Measurements from ENCODE around the gene LRRC1.
"Not testable (repeated sequence)": the region's sequence is repeated elsewhere in the genome, so short reads cannot be mapped to it uniquely, and the experiment has no call there.

The LRRC1 gene

DNA sequence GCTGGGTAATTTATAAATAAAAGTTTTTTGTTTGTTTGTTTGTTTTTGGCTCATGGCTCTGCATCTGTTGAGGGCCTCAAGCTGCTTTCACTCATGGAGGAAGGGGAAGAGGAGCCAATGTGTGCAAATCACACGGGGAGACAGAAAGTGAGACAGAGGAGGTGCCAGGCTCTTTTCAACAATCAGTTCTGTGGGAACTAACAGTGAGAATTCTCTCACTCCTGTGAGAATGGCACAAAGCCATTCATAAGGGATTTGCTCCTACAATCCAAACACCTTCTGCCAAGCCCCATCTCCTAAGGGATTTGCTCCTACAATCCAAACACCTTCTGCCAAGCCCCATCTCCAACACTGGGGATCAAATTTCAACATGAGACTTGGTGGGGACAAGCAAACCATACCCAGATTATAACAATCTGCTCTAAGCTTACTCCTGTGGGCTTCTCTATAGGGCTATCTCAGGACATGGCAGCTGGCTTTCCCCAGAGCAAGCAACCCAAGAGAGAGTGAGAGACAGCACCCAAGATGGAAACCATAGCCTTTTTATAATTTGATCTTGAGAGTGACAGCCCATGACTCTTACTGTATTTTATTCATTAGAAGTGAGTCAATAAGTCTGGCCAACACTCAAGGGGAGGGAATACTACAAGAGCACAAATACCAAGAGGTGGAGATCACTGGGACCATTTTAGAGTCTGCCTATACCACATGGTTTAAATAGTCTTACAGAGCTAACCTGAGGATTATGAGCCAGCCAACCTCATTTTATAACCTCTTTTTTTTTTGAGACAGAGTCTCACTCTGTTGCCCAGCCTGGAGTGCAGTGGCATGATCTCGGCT lies 22.8 kb upstream of the LRRC1 start:
- Mint-ChIP-seq H3K36me3 (no peaks in the 10 kb centered on the region), H3K4me3 (no peak overlapping the region), H3K27me3 (peaks cover 4% of the 10 kb centered on the region), H3K27ac (no peak overlapping the region), H3K4me1 (ENCODE audit: low read depth) (no peaks in the 10 kb centered on the region), H3K9me3 (ENCODE audit: low read depth) (no peaks in the 10 kb centered on the region)

DNA sequence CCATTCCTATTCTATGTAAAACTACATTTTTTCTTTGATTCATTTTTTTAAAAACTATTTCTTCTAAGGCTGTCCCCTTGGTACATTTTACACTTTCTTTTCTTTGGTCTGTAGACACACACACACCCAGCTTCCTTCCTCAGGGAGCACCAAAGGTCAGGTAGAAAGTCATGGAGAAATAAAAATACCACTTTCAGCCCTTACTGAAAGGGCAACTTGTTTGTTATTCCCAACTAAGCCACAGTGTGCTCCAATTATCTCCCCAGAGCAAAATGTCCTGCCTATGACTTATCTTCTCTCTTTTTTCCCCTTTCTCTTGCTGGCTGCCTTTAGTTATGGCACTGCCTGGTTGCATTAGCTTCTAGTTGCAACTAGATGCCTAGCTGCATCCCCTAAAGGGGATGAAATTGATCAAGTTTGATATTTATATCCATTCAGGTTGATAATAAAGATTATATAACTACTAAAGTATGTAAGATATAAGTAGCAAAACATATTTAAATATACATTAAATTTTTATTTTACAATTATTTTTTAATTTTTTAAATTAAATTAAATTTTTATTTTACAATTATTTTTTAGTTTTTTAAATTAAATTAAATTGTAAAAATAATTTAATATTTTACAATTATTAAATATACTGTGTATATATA lies 21.6 kb upstream of the LRRC1 start:
- peaks cover 4% of the 10 kb centered on the region for H3K27me3 Mint-ChIP-seq
- no peak overlapping the region for H3K4me3 Mint-ChIP-seq
- H3K27ac Mint-ChIP-seq: no peak overlapping the region
- no peaks in the 10 kb centered on the region for H3K36me3 Mint-ChIP-seq
- H3K9me3 Mint-ChIP-seq (ENCODE audit: low read depth): no peaks in the 10 kb centered on the region
- H3K4me1 Mint-ChIP-seq (ENCODE audit: low read depth): no peaks in the 10 kb centered on the region

DNA sequence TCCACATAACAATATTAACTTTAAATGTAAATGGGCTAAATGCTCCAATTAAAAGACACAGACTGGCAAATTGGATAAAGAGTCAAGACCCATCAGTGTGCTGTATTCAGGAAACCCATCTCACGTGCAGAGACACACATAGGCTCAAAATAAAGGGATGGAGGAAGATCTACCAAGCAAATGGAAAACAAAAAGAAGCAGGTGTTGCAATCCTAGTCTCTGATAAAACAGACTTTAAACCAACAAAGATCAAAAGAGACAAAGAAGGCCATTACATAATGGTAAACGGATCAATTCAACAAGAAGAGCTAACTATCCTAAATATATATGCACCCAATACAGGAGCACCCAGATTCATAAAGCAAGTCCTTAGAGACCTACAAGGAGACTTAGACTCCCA lies 18.7 kb upstream of the LRRC1 start:
- H3K9me3 Mint-ChIP-seq (ENCODE audit: low read depth); H3K36me3 Mint-ChIP-seq; H3K4me3 Mint-ChIP-seq; H3K27ac Mint-ChIP-seq; H3K4me1 Mint-ChIP-seq (ENCODE audit: low read depth): not testable (repeated sequence)
- peaks cover 10% of the 10 kb centered on the region for H3K27me3 Mint-ChIP-seq

DNA sequence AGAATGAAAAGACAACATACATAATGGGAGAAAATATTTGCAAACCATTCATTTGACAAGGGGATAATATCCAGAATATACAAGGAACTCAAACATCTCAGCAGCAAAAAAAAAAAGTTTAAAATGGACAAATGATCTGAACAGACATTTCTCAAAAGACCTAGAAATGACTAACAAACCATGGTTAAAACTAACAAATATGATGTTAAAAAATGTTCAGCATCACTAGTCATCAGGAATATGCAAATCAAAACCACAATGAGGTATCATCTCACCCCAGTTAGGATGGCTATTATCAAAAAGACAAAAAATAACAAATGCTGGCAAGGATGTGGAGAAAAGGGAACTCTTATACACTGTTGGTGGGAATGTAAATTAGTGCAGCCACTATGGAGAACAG lies 9.8 kb upstream of the LRRC1 start:
- Mint-ChIP-seq H3K9me3 (ENCODE audit: low read depth) (peaks cover 24% of the 10 kb centered on the region), H3K36me3 (peaks cover 17% of the 10 kb centered on the region), H3K27me3 (peaks cover 10% of the 10 kb centered on the region)
- H3K4me1 Mint-ChIP-seq (ENCODE audit: low read depth); H3K27ac Mint-ChIP-seq; H3K4me3 Mint-ChIP-seq: not testable (repeated sequence)

DNA sequence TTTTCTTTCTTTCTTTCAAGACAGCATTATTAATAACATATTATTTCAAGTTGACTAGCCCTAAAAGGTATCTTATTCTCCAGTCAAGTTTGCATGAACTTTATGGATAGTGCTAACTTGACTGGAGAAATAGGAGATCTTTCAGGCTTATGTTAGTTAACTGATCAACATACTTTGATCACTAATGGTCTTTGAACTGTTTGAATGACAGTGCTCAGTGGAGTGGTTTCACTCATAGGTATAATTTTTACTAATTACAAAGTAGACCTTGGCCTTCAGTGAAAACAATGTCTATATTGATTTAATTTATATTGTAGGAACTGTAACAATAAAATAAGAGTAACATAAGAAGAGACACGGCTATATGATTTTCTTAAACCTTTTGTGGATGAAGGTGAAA lies 8.0 kb upstream of the LRRC1 start:
- peaks cover 14% of the 10 kb centered on the region for H3K36me3 Mint-ChIP-seq
- peaks cover 20% of the 10 kb centered on the region for H3K9me3 Mint-ChIP-seq (ENCODE audit: low read depth)
- H3K4me3 Mint-ChIP-seq: no peak overlapping the region
- no peak overlapping the region for H3K27ac Mint-ChIP-seq
- no peaks in the 10 kb centered on the region for H3K4me1 Mint-ChIP-seq (ENCODE audit: low read depth)
- H3K27me3 Mint-ChIP-seq: peaks cover 11% of the 10 kb centered on the region

DNA sequence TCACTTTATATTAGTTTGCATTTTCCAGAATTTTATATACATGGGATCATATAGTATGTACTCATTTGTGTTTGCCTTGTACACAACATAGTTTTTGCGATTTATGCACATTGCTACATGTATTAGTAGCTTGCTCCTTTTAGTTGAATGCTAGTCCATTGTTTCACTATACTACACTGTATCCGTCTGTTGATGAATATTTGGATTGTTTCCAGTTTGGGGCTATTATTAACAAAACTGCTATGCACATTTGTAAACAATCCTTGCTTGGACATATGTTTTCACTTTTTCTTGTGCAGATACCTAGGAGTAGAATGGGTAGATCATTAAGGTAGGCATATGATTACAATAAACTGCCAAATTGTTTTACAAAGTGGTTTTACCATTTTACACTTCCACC lies 3.9 kb upstream of the LRRC1 start:
- peaks cover 13% of the 10 kb centered on the region for H3K9me3 Mint-ChIP-seq (ENCODE audit: low read depth)
- H3K4me1 Mint-ChIP-seq (ENCODE audit: low read depth): peaks cover 15% of the 10 kb centered on the region
- peaks cover 10% of the 10 kb centered on the region for H3K36me3 Mint-ChIP-seq
- H3K27me3 Mint-ChIP-seq: peaks cover 19% of the 10 kb centered on the region
- no peak overlapping the region for H3K4me3 Mint-ChIP-seq
- H3K27ac Mint-ChIP-seq: no peak overlapping the region

DNA sequence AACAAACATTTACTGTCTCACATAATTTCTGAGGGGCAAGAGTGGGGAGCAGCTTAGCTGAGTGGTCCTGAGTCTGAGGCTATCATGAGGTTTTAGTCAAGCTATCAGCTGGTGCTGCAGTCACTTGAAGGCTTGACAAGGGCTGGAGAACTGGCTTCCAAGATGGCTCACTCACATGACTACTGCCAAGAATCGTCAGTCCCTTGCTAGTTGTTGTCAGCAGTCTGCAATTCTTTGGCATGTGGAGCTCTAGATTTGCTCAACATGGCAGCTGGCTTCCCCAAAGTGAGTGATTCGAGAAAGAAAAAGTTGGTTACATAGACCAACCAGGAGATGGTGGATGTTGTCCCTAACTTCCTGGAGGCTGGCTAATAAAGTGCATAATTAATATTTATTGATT lies 2.8 kb upstream of the LRRC1 start:
- Mint-ChIP-seq H3K4me1 (ENCODE audit: low read depth) (peaks cover 21% of the 10 kb centered on the region), H3K27me3 (peaks cover 19% of the 10 kb centered on the region), H3K4me3 (no peak overlapping the region), H3K9me3 (ENCODE audit: low read depth) (peaks cover 13% of the 10 kb centered on the region), H3K27ac (no peak overlapping the region), H3K36me3 (peaks cover 10% of the 10 kb centered on the region)

DNA sequence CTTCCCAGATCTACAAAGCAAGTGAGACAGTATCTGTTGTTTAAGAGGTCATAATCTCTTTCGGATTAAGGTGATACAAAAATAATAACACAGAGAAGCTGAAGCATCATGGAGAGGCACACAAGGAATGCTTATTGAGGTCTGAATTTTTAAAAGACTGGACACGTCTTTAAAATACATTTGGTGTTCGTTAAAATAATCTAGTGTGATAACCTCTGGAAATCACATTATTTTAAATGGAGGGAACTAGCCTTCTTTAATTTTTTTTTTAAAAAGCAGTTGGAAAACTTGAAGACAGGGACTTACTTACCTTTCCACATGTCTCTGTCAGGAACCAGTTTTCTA lies 1.9 kb upstream of the LRRC1 start:
- no peak overlapping the region for H3K27ac Mint-ChIP-seq
- peaks cover 4% of the 10 kb centered on the region for H3K36me3 Mint-ChIP-seq
- peaks cover 7% of the 10 kb centered on the region for H3K9me3 Mint-ChIP-seq (ENCODE audit: low read depth)
- peaks cover 15% of the 10 kb centered on the region for H3K27me3 Mint-ChIP-seq
- H3K4me1 Mint-ChIP-seq (ENCODE audit: low read depth): peaks cover 23% of the 10 kb centered on the region
- peak overlapping the region; percentile 95 for H3K4me3 Mint-ChIP-seq

DNA sequence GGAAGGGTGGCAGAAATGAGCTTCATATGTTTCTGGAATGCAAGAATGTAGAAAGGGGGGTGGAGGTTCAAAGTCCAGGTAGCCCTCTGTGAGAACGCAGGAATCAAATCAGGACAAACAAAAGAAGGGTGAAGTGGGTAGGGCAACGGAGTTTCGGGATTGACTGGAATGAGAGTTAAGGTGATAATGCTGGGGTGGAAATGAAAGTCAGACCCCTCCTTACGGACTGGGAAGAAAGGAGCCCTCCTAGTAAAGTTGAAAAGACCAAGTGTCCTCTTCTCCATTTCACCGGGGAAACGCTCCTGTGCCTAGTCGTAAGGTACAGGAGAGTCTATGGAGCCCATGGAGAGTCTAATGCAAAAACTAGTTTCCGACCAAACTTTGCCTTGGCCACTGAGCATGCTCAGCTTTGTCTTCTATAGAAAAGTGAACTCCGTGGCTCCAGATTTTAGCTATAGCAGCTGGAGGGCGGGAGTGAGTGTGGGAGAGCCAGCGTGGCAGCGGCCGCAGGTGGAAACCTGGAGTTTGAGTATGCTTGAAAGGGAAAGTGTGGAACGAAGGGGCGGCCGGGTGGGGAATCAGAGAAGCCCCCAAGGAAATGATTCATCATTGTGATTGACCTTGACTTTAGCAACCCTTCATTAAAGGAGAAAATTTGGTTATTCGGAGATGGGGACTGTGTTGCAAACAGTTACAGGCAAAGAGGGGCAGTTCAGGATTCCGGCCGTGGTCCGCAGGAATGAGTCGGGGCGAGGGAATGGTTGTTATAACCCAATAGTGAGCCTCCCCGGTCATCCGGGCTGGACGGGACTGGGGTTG lies 1.3 kb upstream of the LRRC1 start:
- Mint-ChIP-seq H3K36me3 (no peaks in the 10 kb centered on the region), H3K27me3 (peaks cover 14% of the 10 kb centered on the region), H3K4me3 (peak overlapping the region; percentile 95), H3K4me1 (ENCODE audit: low read depth) (peaks cover 23% of the 10 kb centered on the region), H3K9me3 (ENCODE audit: low read depth) (peaks cover 4% of the 10 kb centered on the region), H3K27ac (peak overlapping the region; percentile 52)

DNA sequence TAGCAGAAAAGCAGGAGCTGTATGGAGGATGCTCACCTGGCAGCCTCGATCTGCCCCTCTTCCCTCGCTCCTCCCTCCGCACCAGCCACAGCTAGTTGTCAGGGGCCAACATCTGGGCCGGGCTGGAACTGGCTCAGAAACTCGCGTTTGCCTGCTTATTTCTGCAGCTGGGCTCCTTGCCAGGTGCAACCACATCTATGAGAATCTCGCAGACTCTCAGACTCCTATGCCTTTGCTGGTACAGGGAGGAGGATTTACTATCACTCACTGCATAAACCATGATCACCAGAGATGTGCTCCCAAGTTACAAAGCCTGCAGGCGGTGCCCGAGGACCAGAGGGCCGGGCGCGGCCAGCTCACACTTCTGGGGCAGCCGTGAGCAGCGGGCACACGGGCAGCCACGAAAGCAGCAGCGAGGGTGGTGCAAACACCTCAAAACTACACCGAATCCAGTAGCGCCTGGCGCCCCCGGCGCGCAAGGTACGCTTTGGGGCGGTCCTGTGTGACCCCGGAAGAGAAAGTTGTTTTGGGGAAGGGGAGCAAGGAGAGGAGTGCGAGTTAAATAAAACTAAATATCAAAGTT lies 577 bp upstream of the LRRC1 start:
- peak overlapping the region; percentile 95 for H3K4me3 Mint-ChIP-seq
- H3K27me3 Mint-ChIP-seq: peaks cover 14% of the 10 kb centered on the region
- peaks cover 23% of the 10 kb centered on the region for H3K4me1 Mint-ChIP-seq (ENCODE audit: low read depth)
- no peaks in the 10 kb centered on the region for H3K9me3 Mint-ChIP-seq (ENCODE audit: low read depth)
- H3K27ac Mint-ChIP-seq: peak overlapping the region; percentile 36
- H3K36me3 Mint-ChIP-seq: no peaks in the 10 kb centered on the region

DNA sequence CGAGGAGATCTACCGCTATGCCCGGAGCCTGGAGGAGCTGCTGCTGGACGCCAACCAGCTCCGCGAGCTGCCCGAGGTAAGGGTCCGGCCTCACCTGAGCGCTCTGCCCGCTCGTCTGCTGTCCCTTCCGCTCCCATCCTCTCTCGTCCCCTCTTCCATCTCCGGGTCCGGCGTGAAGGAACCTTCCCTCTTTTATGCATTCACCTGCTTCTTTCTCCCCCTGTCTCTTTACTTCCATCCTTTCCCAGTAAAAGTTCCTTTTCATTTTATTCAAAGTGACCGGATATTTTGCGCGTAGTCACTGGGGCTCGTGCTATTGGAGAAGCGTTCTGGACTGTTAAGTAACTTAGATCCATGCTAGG lies 516 bp downstream of the LRRC1 start:
- peaks cover 23% of the 10 kb centered on the region for H3K4me1 Mint-ChIP-seq (ENCODE audit: low read depth)
- no peaks in the 10 kb centered on the region for H3K36me3 Mint-ChIP-seq
- peaks cover 14% of the 10 kb centered on the region for H3K27me3 Mint-ChIP-seq
- H3K27ac Mint-ChIP-seq: peak overlapping the region; percentile 51
- peak overlapping the region; percentile 95 for H3K4me3 Mint-ChIP-seq
- no peaks in the 10 kb centered on the region for H3K9me3 Mint-ChIP-seq (ENCODE audit: low read depth)

DNA sequence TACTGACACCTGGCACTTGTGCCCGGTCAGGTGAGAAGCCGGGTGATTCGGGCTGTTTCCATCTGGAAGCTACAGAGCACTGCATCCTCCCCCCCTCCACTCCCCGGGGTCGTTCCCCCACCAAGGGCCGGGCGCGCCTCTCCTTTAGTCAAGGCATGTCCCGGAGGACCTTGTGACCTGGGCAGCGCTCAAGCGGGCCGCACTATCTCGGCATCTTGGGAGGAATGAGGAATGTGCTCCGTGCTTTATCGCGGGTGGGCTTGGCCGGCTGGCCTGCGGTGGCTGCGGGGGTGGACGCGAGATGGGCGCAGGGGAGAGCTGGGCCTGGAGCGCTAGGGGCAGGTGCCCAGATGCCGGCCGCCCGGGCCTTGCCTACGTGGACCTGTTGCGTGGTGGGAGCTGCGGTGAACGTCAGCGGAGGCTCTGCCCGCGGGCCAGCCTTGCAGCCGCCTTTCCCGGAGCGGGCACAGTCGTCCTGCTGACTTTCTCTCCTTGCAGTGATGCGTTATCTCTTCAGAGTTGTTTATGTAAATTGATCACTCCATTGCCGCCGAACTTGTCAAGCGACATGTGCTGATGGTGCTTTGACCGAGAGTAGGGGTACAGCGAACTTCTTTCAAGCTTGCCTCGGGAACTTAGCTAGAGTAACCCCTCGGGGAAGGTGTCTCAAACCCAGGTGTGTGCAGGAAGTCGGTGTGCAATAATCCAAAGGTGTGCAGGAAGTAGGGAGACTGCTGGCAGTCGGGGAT lies 1.1 kb downstream of the LRRC1 start:
- Mint-ChIP-seq H3K9me3 (ENCODE audit: low read depth) (no peaks in the 10 kb centered on the region), H3K4me1 (ENCODE audit: low read depth) (peaks cover 23% of the 10 kb centered on the region), H3K36me3 (no peaks in the 10 kb centered on the region), H3K27ac (no peak overlapping the region), H3K4me3 (peak overlapping the region; percentile 95), H3K27me3 (peaks cover 12% of the 10 kb centered on the region)

DNA sequence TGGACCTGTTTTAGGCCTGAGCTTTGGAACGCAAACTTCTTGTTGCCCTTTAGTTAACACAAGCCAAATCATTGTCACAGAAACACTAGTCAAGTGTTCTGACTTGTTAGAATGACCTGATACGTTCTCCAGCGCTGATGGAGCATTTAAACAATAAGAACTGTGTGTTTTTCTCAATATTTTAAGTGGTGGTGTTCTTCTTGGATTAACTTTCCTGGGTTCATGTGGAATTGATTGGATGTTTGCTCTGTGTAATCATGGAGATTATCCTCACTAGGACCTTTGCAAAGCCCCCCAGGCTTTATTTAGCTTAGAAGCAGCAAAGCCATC lies 1.6 kb downstream of the LRRC1 start:
- Mint-ChIP-seq H3K4me1 (ENCODE audit: low read depth) (peaks cover 23% of the 10 kb centered on the region), H3K4me3 (peak overlapping the region; percentile 95), H3K27me3 (peaks cover 9% of the 10 kb centered on the region), H3K27ac (no peak overlapping the region), H3K9me3 (ENCODE audit: low read depth) (no peaks in the 10 kb centered on the region), H3K36me3 (no peaks in the 10 kb centered on the region)

DNA sequence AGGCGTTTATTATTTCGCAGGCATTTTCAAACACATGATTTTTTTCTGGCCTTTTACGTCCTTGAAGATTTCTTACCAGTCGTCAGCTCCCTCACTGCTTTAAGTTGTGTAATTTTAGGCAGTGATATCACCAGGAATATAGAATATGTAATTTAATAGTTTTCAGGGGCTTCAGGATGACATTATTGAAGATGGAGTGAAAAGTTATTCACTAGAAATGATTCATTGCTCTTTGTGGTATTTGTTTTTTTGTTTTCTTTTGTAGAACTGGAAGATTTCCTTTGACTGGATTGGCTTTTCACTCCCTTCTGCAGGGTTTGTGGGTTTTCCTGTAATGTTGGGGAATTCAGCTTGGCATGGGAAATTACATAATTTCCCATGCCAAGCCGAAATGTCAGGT lies 2.0 kb downstream of the LRRC1 start:
- Mint-ChIP-seq H3K4me1 (ENCODE audit: low read depth) (peaks cover 23% of the 10 kb centered on the region), H3K27ac (no peak overlapping the region), H3K9me3 (ENCODE audit: low read depth) (no peaks in the 10 kb centered on the region), H3K36me3 (no peaks in the 10 kb centered on the region), H3K27me3 (peaks cover 8% of the 10 kb centered on the region), H3K4me3 (peak overlapping the region; percentile 95)
